ENCODE data around the gene KCNJ2.

DNA sequence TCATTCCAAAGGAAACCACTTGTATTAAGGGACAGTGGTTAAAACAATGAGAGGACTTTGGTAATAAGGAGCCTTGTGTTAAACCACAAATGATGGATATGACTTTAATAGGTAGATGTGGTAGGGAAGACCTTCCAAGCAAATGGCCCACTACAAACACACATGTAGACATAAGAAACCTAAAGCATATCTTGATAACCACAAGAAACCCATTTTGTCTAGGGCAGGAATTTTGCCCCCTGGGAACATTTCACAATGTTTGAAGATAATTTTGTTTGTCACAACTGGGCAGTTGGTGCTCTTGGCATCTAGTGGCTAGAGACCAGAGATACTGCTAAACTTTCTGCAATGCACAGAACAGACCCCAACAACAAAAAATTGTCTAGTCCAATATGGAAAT, 25.8 kb downstream of the KCNJ2 start:
- TF ChIP-seq, protein P1, sequence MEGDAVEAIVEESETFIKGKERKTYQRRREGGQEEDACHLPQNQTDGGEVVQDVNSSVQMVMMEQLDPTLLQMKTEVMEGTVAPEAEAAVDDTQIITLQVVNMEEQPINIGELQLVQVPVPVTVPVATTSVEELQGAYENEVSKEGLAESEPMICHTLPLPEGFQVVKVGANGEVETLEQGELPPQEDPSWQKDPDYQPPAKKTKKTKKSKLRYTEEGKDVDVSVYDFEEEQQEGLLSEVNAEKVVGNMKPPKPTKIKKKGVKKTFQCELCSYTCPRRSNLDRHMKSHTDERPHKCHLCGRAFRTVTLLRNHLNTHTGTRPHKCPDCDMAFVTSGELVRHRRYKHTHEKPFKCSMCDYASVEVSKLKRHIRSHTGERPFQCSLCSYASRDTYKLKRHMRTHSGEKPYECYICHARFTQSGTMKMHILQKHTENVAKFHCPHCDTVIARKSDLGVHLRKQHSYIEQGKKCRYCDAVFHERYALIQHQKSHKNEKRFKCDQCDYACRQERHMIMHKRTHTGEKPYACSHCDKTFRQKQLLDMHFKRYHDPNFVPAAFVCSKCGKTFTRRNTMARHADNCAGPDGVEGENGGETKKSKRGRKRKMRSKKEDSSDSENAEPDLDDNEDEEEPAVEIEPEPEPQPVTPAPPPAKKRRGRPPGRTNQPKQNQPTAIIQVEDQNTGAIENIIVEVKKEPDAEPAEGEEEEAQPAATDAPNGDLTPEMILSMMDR (optimal IDR thresholded peaks at IDR 0.05 in 1 of 3, IDR thresholded peaks at IDR 0.05 in 1 of 3, conservative IDR thresholded peaks at IDR 0.05 in 1 of 3; ENCODE audit: extremely low read depth in 1 of 3, insufficient read depth in 2 of 3, low read length in 3 of 3) = no peak
- no peak for TF ChIP-seq EZH2 (IDR thresholded peaks at IDR 0.05; ENCODE audit: low read length)
